Pancreas (tissue), 10 donors: ENCODE results near the gene TIGD4. TPM values are rescaled to one million over a fixed set of nuclear protein-coding genes. Genes with fewer than 3 reads are reported as not detected.
A peak's percentile ranks its signal among the peaks of the same experiment; 100 is the strongest.

Experiments used
- ATAC-seq, 4 donors: fragments of 200-7000 bp; cut with Tn5 transposase; one replicate each; pipeline versions ENCODE4 v1.8.0 to v1.9.1; 2020; ENCODE audit warnings: mild to moderate bottlenecking in 4 of 4, moderate library complexity in 4 of 4
- DNase-seq, 6 donors: peaks; one replicate each; pipeline ENCODE4 v3.0.0-alpha.2; 2020
- FAIRE-seq: peaks from 2 replicates; lab custom pipeline; 2012; peaks lifted over from hg19 to GRCh38; lab: Jason Lieb, UNC
- H3K27ac ChIP-seq, 4 donors: fragments of 200-600 bp; sonication (generic); 1 replicate in 3 of 4; 2 replicates in 1 of 4; pipeline versions ENCODE4 v1.5.0 to v1.8.0; 2020
- H3K27me3 ChIP-seq, 4 donors: fragments of 200-600 bp; one replicate each; pipeline ENCODE4 v1.8.0; 2021
- H3K36me3 ChIP-seq, 3 donors: fragments of 200-600 bp; sonication (generic) in 1 of 3; one replicate each; pipeline versions ENCODE4 v1.5.0 to v1.8.0; 2020 to 2021
- H3K4me1 ChIP-seq, 3 donors: fragments of 200-600 bp; one replicate each; pipeline ENCODE4 v1.8.0; 2021
- H3K4me3 ChIP-seq, 4 donors: fragments of 200-600 bp; sonication (generic) in 2 of 4; one replicate each; pipeline versions ENCODE4 v1.5.0 to v1.8.0; 2020 to 2021
- H3K9me3 ChIP-seq, 4 donors: fragments of 200-600 bp; one replicate each; pipeline ENCODE4 v1.8.0; 2021
- CTCF ChIP-seq, 4 donors: fragments of 200-600 bp; sonication (generic) in 3 of 4; IDR thresholded peaks; one replicate each; pipeline versions ENCODE4 v1.5.0 to v1.8.0; 2021; ENCODE audit warnings: antibody characterized with exemption in 4 of 4
- WGBS, 2 donors: extraction: QIAGEN DNeasy Blood & Tissue Kit; methylation state at CpG; one replicate each; pipeline ENCODE4 v1.1.7; 2013; 5-methylcytosine and 5-hydroxymethylcytosine counted together
- intact Hi-C, 3 donors: fragments of 100-400 bp; cut with DNase I; formaldehyde crosslinking; loops; one replicate each; pipeline versions ENCODE4 v1.11.1 to v1.14.2; 2022
- polyA plus RNA-seq, 2 donors: library from polyadenylated mRNA; stranded (reverse); fragments of 200-250 nt; gene quantifications; one replicate each; pipeline ENCODE4 v1.2.3, GENCODE V29; 2013
- total RNA-seq, 6 donors: library from RNA; stranded (reverse); fragmentation: NEBNext Ultra II Directional in 4 of 6; extraction: Animal tissue kit (Norgen Biotek cat#: 25700) in 4 of 6; gene quantifications; one replicate each; pipeline versions ENCODE4 v1.2.1 to v1.2.4, GENCODE V29; 2021 to 2023
- donor health status: healthy with polysubstance abuse.
- donor health status: DM: no; HTN: no; CAD: no; lungs with moderate emphysema.
- donor health status: DM: no; HTN: no; CAD: no.
- donor health status: control.
- donor health status: control.
- donor health status: Bipolar disorder and iron deficiency.
- donor health status: DM: yes; HTN: yes; CAD: no.
- donor health status: DM: no; HTN: no; CAD: no.
- donor health status: DM: no; HTN: no; CAD: no.
- donor health status: DM: yes; HTN: yes; CAD: no.

Gene TIGD4
- total RNA-seq (under 1 TPM; 0.06 to 0.59 (median 0.17) TPM), polyA plus RNA-seq (under 1 TPM in 1 of 2 donors, not detected in 1; 0.35 TPM)

- 0 to 1% methylated on average over 49 to 55 of the region's 55 CpGs for WGBS, 2 donors
- Histone ChIP-seq H3K4me1 (peaks cover 0 to 26% (median 5%) of the 10 kb centered on the region in 3 donors), H3K36me3 (no peaks in the 10 kb centered on the region), H3K27ac (peak within 1 kb of the TSS; percentile 85 to 92 (median 88)), H3K27me3 (no peaks in the 10 kb centered on the region), H3K4me3 (peak within 1 kb of the TSS; percentile 45 to 87 (median 61)), H3K9me3 (no peaks in the 10 kb centered on the region)
- no peak for TF ChIP-seq CTCF (IDR thresholded peaks at IDR 0.05)
- intact Hi-C loops: no loop called here
- ATAC-seq (peak; percentile 97 to 99 (median 98)), FAIRE-seq (peak; percentile 73), DNase-seq (peak; percentile 97 to 99 (median 99))
These were observed at the start of gene TIGD4, which contains the start of gene ARFIP1 for GRCh38 chr4:152779513-152780266. TIGD4 (minus strand) TSS chr4:152779730; CDS start chr4:152771004, 8,726 bp downstream. ARFIP1 (plus strand) TSS chr4:152779954; CDS start chr4:152829634, 49,680 bp downstream.

- Histone ChIP-seq H3K27ac (no peak overlapping the region), H3K36me3 (no peaks in the 10 kb centered on the region), H3K9me3 (no peaks in the 10 kb centered on the region), H3K4me3 (no peak overlapping the region), H3K27me3 (no peaks in the 10 kb centered on the region), H3K4me1 (peaks cover 0 to 4% (median 0%) of the 10 kb centered on the region in 3 donors)
- intact Hi-C loops: no loop called here
- DNase-seq: no peak
- ATAC-seq: no peak
- 100% methylated on average over 1 of the region's 1 CpG for WGBS, 2 donors
- no peak for FAIRE-seq
- TF ChIP-seq CTCF (IDR thresholded peaks at IDR 0.05): no peak
These were observed 48.6 kb upstream of the TIGD4 start for GRCh38 chr4:152828122-152828521.

- no peak for FAIRE-seq
These were observed 45.8 kb upstream of the TIGD4 start for GRCh38 chr4:152825336-152825735.

GRCh38 chr4:152824561-152824960 lies 45.0 kb upstream of the TIGD4 start:
- Histone ChIP-seq H3K9me3 (no peaks in the 10 kb centered on the region), H3K36me3 (no peaks in the 10 kb centered on the region), H3K27me3 (no peaks in the 10 kb centered on the region), H3K4me3 (no peak overlapping the region), H3K27ac (no peak overlapping the region), H3K4me1 (no peaks in the 10 kb centered on the region)
- intact Hi-C loops: no loop called here
- ATAC-seq (no peak), DNase-seq (no peak), FAIRE-seq (no peak)
- 99 to 100% methylated on average over 2 of the region's 2 CpGs for WGBS, 2 donors
- no peak for TF ChIP-seq CTCF (IDR thresholded peaks at IDR 0.05)

More at GRCh38 chr4:152825336-152825735, 45.8 kb upstream of the TIGD4 start:
- Histone ChIP-seq H3K36me3 (no peaks in the 10 kb centered on the region), H3K27ac (no peak overlapping the region), H3K9me3 (no peaks in the 10 kb centered on the region), H3K4me1 (peaks cover 0 to 2% (median 0%) of the 10 kb centered on the region in 3 donors), H3K4me3 (no peak overlapping the region), H3K27me3 (no peaks in the 10 kb centered on the region)
- no peak for DNase-seq
- no peak for TF ChIP-seq CTCF (IDR thresholded peaks at IDR 0.05)
- no peak for ATAC-seq
- intact Hi-C loops: no loop called here

GRCh38 chr4:152822323-152822722 lies 42.8 kb upstream of the TIGD4 start:
- Histone ChIP-seq H3K4me3 (no peak overlapping the region), H3K9me3 (no peaks in the 10 kb centered on the region), H3K4me1 (no peaks in the 10 kb centered on the region), H3K36me3 (peaks cover 0 to 5% (median 0%) of the 10 kb centered on the region in 3 donors), H3K27me3 (no peaks in the 10 kb centered on the region), H3K27ac (no peak overlapping the region)
- WGBS, 2 donors: 91 to 94% methylated on average over 1 of the region's 1 CpG
- DNase-seq (no peak), FAIRE-seq (no peak), ATAC-seq (no peak)
- no peak for TF ChIP-seq CTCF (IDR thresholded peaks at IDR 0.05)
- intact Hi-C loops: no loop called here
